Measurements from ENCODE around the gene ERLEC1.
"Not testable (repeated sequence)": the region's sequence is repeated elsewhere in the genome, so short reads cannot be mapped to it uniquely, and the experiment has no call there.

The ERLEC1 gene, protein sequence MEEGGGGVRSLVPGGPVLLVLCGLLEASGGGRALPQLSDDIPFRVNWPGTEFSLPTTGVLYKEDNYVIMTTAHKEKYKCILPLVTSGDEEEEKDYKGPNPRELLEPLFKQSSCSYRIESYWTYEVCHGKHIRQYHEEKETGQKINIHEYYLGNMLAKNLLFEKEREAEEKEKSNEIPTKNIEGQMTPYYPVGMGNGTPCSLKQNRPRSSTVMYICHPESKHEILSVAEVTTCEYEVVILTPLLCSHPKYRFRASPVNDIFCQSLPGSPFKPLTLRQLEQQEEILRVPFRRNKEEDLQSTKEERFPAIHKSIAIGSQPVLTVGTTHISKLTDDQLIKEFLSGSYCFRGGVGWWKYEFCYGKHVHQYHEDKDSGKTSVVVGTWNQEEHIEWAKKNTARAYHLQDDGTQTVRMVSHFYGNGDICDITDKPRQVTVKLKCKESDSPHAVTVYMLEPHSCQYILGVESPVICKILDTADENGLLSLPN

GRCh38 chr2:53786705-53787613 lies at the start of gene ERLEC1, which contains the start of gene ASB3:
ERLEC1 (plus strand) TSS chr2:53787044; CDS start chr2:53787211, 167 bp downstream.
ASB3 (minus strand) TSS chr2:53786953; CDS start chr2:53765572, 21,381 bp downstream.
- DNase-seq: peak; percentile 78 to 82

DNA sequence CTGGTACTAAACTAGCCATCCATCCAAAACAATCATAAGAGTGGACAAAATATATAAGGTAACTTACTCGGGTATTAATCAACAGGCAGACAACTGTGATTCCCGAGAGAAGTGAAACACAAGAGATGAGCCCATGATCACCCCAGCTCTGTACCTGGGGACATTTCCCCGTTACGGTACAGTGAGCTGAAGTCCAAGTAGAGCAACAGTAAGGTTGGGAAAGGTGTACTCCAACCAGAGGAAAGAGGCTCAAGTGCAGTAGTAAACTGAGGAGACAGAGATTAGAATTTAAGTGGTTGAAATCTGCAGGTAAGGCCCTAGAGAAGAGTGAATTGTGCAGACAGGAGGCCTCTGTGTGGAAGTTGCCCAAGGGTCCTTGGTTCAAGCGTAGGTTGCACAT lies 49.8 kb upstream of the ERLEC1 start:
- DNase-seq: no peak

DNA sequence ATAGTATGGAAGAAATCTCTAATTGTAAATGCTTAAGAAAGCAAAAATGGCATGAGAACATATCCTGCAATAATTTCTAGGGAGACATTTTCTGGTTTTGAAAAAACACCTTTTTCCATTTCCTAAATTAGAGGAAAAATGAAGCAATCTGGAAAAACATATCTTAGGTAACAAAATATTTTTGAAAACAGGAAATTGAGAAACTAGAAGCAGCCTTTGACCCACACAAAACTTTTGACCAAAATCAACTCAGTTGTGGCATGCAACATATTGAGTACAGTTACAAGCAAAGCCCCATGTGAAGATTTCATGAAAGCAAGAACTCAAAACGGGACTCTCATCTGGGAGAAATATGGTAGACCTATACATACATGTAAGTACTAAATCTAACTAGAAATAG lies 47.8 kb upstream of the ERLEC1 start:
- no peak for DNase-seq

DNA sequence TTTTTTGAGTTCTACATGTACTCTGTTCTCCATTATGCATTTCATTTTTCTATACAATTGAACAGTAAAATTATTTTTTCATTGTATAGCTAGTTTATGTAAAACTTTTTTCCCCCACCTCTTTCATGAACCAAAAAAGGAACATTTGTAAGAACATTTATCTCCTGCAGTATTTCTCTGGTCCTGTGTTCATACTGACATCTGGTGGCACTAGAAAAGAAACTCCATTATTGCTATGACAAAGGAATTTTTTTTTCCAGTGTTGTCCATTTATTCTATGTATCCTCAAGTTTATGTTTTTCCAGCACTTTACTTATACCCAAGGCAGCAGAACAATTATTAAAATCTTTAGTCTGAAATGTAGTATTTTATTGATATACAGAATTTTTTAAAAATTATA lies 46.7 kb upstream of the ERLEC1 start:
- no peak for DNase-seq

GRCh38 chr2:53744395-53745065 lies 42.3 kb upstream of the ERLEC1 start:
- no peak for DNase-seq

DNA sequence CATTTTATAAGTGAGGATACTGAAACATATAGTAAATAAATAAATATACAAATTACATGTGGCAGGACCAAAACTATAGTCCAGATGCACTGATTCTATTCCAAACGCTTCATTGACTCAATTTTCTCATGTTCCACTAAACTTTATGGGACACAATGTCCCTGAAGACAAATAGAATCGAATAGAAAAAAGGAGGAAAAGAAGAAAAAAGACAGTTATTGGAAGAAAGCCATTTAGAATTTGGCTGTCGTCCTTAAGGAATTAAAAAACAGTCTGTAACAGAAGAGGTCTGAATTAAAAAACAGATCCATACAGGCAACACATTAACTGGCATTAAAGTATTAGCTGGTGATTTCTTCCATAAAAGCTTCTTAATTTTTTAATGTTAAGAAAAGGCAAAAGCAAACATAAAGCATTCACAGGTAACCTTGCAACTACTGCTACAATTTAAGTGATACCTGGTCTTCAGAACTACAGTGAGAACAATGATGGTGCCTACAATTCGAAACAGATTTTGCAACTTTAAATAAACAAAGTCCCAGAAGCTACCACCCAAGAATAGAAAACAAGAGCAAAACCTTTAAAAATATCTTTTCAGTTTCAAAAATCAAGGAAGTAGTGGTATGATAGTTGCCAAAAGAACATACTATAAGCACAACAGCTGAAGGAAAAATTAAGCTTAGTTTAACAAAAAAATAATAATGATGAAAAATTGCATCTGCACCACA lies 36.6 kb upstream of the ERLEC1 start:
- DNase-seq: no peak

- no peak for DNase-seq
Observed at GRCh38 chr2:53751728-53752127, 35.1 kb upstream of the ERLEC1 start.

DNA sequence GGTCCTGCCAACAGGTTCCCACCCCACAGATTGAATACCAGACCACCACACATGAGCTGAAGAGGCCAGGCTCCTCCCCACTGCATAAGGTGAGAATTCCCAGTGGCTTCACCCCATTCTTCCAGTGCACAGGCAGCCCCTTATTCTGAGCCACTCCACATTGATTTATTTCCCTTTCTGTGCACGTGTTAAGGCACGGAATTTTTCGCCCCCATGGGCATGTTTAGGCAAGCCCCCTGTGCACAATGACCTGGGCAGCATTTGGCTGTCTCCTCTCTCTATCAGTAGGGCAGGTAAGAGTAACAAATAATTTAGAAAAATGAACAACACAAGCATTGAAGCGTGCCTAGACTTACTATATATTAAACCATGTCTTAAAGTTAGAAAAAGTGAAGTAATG lies 34.5 kb upstream of the ERLEC1 start:
- no peak for DNase-seq

- no peak for DNase-seq
Observed at GRCh38 chr2:53753041-53753440, 33.8 kb upstream of the ERLEC1 start.

DNA sequence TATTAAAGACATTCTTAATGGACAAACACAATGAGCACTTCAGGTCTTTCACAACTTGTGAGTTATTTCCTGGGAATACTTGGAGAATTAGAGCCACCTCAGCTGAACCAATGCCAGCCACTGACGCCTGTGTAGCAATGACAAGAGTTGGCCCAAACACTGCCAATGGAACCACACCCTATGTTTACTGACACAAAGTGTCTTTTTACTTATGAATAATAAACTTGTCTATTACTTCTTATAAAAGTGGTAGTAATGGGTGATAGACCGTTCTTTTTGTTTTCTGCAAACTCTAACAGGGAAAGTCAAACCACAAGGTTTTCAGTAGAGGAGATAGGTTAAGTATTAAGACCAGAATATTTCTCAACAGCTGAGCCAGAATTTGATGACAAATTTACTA lies 31.7 kb upstream of the ERLEC1 start:
- DNase-seq: no peak

DNA sequence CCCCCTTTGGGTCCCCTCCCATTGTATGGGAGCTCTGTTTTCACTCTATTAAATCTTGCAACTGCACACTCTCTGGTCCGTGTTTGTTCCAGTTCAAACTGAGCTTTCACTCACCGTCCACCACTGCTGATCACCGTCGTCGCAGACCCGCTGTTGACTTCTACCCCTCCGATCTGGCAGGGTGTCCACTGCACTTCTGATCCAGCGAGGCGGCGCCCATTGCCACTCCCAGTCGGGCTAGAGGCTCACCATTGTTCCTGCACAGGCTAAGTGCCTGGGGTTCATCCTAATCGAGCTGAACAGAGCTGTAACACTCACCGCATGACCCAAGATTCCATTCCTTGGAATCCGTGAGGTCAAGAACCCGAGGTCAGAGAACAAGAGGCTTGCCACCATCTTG lies 30.2 kb upstream of the ERLEC1 start:
- no peak for DNase-seq

- DNase-seq: not testable (repeated sequence)
Observed at GRCh38 chr2:53757206-53757605, 29.6 kb upstream of the ERLEC1 start.

DNA sequence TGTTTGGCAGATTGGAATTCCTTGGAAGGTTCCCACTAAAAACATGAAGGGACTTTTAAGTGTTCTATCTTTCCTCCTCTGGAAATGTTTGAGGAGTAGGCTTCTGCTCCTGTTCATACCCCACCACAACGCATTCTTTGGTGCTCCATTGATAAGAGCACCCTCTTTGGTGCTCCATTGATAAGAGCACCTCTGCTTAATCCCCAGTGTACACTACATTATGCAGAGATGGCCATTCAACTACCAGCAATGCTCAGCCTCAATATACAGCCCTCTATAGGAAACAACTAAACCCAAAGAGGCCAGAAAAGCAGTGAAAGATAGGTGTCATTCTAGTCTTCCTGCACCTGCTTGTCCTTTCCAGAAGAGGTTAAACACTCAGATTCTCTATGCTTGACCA lies 21.1 kb upstream of the ERLEC1 start:
- no peak for DNase-seq

DNA sequence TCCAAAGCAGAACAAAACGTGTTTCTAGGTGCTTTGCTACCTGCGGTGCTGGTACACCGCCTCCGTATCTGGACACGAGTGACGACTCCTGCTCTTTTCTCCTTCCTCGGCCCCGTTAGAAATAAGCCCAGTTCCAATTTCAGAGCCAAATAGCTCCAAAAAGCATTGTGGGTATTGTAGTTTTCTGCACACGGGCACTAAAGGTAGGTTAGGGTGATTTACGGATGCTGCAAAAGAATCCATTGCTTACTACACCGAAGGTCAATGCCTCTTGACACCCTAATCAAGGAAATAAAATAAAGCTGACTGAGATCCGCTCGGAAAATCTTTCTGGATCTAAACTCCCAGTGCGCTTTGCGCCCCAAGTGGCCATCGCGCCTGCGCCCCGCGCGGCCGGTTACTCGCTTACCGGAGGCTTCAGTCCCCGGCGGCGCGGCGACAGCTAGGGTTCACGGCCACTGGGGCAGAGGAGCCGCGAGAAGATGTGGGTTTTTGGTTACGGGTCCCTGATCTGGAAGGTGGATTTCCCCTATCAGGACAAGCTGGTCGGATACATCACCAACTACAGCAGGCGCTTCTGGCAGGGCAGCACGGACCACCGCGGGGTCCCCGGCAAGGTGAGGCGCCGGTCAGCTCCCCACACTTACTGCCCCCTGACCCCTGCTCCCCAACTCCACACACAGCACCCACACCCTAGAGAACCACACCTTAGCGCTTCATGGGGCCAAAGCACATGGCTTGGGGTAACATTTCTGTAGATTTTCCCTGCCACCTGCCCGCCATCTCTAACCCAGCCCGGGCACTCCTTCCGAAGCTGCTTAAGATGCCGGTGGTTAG lies 19.2 kb upstream of the ERLEC1 start, which contains the start of gene CHAC2:
Gene CHAC2, plus strand, starts transcription at position 400 of the 837 bp plus-strand sequence. Its CDS starts 83 bp downstream, at position 483.
- peak; percentile 77 to 82 for DNase-seq

DNA sequence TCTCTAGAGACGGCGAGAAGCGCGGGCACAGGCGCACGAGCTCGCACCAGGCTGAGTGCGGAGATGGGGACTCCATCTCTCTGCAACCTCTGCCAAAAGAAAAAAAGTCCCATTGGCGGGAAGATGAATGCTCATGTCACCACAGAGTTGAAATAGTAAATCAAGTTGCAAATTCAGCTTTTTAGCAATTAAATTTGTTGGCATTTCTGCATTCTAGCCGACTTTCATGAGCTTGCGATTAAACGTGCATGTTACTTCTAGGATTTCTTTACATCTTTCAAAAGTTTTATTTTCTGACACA lies 18.7 kb upstream of the ERLEC1 start:
- no peak for DNase-seq

- DNase-seq: no peak
Observed at GRCh38 chr2:53769318-53769945, 17.4 kb upstream of the ERLEC1 start.

GRCh38 chr2:53770264-53770663 lies 16.6 kb upstream of the ERLEC1 start:
- DNase-seq: no peak

- no peak for DNase-seq
Observed at GRCh38 chr2:53777134-53777533, 9.7 kb upstream of the ERLEC1 start.

GRCh38 chr2:53778536-53779162 lies 8.2 kb upstream of the ERLEC1 start:
- DNase-seq: no peak

- DNase-seq: no peak
Observed at GRCh38 chr2:53780056-53780455, 6.8 kb upstream of the ERLEC1 start.

Measured in activated CD4-positive, alpha-beta T cell treated with anti-CD3 and anti-CD28 coated beads for 4 hours (primary cell).